Measurements from ENCODE around the gene RALGAPA2.

RALGAPA2 gene

GRCh38 chr20:20497242-20497978 is 215.0 kb downstream of the RALGAPA2 start:
- DNase-seq (ENCODE audit: low read depth): no peak

DNA sequence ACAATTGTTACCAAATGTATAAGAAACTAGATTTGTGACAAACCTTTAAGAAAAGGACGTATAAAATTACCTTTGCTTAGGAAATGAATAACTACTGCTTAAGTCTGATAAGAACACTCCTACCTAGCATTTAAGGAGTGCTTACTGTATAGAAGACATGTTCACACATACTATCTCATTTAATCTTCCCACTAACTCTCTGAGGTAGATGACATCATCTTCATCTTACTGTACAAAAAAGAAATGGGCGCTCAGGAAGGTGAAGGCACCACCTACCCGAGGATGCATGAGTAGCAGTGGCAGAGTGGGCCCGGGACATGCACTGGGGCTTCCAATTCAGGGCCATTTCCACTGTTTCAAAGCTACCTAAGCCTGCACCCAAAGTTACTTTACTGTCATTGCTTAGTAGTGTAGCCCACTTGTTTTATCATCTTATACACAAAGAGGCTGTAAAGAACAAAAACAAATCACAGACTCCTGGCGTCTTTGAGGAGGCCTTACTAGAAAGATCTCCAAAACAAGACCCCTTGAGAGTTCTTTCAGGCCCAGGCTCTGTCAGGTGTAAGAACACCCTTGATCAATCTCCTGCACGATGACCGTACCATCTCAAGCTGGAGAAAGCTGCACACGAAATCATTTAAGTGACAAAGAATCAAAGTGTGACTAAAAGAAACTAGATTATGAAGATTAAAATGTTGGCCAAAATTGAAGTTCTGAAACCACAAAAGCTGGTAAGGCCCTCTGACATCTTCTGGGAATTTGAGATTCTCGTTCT is 216.5 kb downstream of the RALGAPA2 start:
- DNase-seq (ENCODE audit: low read depth): no peak

DNA sequence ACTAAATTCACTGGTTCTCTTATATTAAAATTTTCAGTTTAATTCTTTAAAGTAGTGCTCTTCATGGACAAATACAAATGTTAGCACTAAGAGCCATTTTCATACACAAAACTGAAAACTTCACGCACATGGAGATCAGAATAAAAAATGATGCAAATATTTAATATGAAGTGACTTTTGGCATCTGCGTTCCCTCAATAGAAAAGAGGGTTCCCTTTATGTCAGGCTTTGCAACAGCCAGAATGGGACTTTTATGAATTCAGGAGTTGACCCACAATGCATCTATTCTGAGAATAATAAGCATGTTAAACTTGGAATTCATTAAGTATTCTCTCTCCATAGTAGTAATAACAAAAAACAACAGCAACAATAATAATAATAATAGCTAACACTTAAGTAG is 218.7 kb downstream of the RALGAPA2 start:
- no peak for DNase-seq (ENCODE audit: low read depth)

DNA sequence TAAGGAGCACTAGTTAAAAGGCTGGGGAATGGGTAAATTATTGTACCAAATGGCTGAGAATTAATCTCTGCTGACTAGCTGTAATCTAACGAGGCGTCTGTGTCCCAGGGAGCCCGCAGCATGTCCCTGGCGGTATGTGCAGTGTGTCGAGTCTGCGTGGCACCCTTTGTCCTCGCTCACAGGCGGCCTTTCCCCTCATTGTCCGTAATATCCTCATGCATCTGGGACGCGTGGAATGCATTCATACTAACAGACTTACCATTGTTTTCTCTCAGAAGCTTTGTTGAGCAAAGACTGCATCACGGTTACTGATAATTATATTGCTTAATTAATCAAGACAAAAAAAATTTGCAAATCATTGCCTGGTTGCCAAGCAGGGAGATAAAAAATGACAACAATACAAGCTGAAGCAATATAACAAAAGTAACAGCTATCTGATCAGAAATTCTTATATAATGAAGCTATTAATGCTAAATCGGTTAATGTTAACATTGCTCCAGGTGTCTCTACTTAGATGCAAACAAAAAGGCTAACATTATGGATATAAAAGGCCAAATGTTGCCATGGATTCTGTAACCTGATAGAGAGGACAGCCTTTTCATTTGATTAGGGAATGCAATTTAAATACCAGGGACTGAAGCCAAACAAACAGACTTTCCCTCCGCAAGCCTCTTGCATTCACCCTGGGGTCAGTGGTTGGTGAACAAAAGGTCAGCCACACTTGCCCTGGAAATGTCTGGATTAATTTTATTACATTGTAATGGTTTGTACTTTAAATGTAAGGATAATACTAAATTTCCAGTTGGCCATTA is 219.7 kb downstream of the RALGAPA2 start:
- no peak for DNase-seq (ENCODE audit: low read depth)

DNA sequence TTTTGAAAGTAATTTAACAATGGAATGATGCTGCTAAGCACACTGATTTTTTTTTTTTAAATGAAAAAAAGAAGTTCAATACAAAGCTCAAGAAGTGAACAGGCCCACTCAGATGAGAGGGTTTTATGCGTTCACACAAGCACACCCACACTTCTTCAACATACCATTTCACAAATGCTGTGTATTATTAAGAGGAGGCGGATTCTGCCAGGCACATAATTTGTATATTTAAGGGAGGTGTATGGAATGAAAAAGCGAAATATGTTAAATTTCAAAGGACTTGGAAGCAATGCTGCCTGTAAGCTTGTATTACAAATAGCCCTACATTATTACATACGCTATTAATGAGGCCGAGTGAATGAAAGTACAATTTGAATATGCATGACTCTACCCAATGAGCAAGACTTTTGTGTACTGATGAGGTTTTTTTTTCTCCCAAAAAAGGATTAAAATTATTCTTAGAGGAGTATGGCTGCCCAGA is 220.6 kb downstream of the RALGAPA2 start:
- DNase-seq (ENCODE audit: low read depth): no peak

DNA sequence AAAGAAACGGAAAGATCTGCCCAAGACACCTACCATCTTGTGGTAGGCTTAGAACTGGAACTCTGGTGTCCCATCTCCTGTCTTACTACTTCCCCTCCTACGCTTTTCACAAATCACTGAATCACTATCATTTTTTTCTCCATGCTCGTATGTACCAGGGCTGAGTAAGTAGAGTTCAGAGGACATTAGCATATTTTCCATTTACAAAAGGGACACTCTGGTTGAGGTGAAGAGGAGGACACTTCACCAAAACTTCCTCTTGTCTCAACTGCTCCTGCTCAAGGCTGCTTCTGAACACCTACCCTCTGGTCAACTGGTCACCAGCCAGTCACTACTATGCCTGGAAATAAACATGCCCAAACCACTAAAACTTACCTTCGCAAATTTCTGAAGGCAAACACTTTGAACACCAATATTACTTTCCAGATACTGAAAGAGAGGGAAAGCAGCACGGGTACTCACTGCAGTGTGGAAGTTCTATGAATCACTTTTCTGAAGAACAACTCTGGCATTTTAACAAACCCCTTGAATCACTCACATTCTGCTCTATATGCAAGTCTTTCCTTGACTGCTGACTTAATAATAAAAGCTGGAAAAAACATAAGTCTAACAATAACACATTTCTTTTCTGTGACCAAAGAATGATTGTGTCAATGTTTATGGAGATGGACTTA is 221.2 kb downstream of the RALGAPA2 start:
- no peak for DNase-seq (ENCODE audit: low read depth)

DNA sequence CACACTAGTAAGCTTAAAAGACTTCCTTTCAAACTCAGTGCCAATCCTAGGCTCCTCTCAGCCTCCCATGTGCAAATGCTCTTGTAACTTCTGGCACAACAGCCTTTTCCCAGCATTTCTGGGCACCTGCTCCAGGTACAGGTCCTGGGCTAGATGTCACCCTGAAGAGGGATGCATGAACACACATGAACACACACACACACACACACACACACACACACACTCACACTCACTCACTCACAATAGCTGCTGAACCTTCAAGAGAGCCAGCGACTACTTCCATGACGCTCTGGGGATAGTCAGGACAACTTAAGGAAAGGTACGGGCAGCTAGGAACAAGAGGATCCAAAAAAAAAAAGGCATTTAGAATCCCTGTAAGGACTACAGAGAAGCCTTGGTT is 221.8 kb downstream of the RALGAPA2 start:
- no peak for DNase-seq (ENCODE audit: low read depth)

GRCh38 chr20:20489648-20490341 is 222.6 kb downstream of the RALGAPA2 start:
- DNase-seq (ENCODE audit: low read depth): no peak

DNA sequence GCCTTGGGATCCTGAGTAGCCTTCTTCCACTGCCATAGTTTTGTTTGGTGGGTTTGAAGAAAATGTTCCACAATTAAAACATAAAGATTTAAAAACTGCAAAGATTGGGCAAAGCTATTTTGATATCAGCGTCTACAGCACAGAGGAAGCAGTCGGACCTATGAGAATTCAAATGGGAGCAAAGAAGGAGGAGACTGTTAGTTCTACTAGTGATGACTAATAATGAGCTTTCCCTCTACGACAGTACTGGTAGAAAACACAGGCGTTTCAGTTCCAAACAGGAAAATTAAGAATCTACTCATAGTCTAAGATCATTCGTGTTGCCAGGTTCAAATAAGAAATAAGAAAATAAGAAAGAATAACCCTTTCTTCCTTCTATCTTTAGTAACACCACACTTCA is 223.4 kb downstream of the RALGAPA2 start:
- no peak for DNase-seq (ENCODE audit: low read depth)

- no peak for DNase-seq (ENCODE audit: low read depth)
Observed at GRCh38 chr20:20488388-20488787, 224.1 kb downstream of the RALGAPA2 start.

GRCh38 chr20:20487811-20488210 is 224.6 kb downstream of the RALGAPA2 start:
- DNase-seq (ENCODE audit: low read depth): no peak

DNA sequence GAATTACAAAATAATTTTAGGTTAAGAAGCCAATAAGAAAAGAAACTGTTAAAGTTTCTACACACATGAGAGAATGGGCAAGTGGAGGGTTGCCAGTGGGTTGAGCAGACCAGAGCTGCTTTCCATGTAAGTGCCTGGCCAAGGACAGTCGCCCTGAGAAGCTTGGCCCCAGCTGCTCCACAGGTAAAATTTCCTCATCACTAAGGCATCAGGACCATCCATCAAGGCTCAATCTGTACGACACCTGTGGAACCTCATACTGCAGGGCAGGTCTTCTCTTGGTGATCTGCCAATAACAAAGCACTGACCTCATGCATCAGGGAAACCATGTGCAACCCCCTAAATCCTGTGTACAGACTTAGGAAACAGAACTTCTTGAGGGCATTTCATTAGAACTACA is 229.1 kb downstream of the RALGAPA2 start:
- DNase-seq (ENCODE audit: low read depth): no peak

GRCh38 chr20:20482453-20482852 is 230.0 kb downstream of the RALGAPA2 start:
- no peak for DNase-seq (ENCODE audit: low read depth)

GRCh38 chr20:20480689-20481088 is 231.8 kb downstream of the RALGAPA2 start:
- no peak for DNase-seq (ENCODE audit: low read depth)

- DNase-seq (ENCODE audit: low read depth): no peak
Observed at GRCh38 chr20:20480126-20480525, 232.3 kb downstream of the RALGAPA2 start.

- DNase-seq (ENCODE audit: low read depth): no peak
Observed at GRCh38 chr20:20477444-20478041, 234.9 kb downstream of the RALGAPA2 start.

- no peak for DNase-seq (ENCODE audit: low read depth)
Observed at GRCh38 chr20:20476504-20476903, 235.9 kb downstream of the RALGAPA2 start.

- DNase-seq (ENCODE audit: low read depth): no peak
Observed at GRCh38 chr20:20473657-20474056, 238.8 kb downstream of the RALGAPA2 start.

- DNase-seq (ENCODE audit: low read depth): no peak
Observed at GRCh38 chr20:20472684-20473274, 239.7 kb downstream of the RALGAPA2 start.

- no peak for DNase-seq (ENCODE audit: low read depth)
Observed at GRCh38 chr20:20466341-20466879, 246.0 kb downstream of the RALGAPA2 start.

All from stimulated activated CD4-positive, alpha-beta T cell treated with anti-CD3 and anti-CD28 coated beads, Interleukin-2, amount 100 ng/mL, for 4 hours (primary cell).